ENCODE measurements around the gene ZNF273.
"Not testable (repeated sequence)": the region's sequence is repeated elsewhere in the genome, so short reads cannot be mapped to it uniquely, and the experiment has no call there.

ZNF273 gene

GRCh38 chr7:64890273-64890672, 12.8 kb upstream of the ZNF273 start:
- not testable (repeated sequence) for DNase-seq

- DNase-seq: no peak
These were observed 12.2 kb upstream of the ZNF273 start for GRCh38 chr7:64890761-64891362.

- not testable (repeated sequence) for DNase-seq
These were observed 11.6 kb upstream of the ZNF273 start for GRCh38 chr7:64891363-64892081.

- no peak for DNase-seq
These were observed 11.0 kb upstream of the ZNF273 start for GRCh38 chr7:64892116-64892515.

GRCh38 chr7:64892666-64893309, 10.3 kb upstream of the ZNF273 start:
- DNase-seq: no peak

GRCh38 chr7:64893401-64893800, 9.7 kb upstream of the ZNF273 start:
- no peak for DNase-seq

GRCh38 chr7:64902461-64902805, 640 bp upstream of the ZNF273 start:
- DNase-seq: not testable (repeated sequence)

- no peak for DNase-seq
These were observed 935 bp downstream of the ZNF273 start for GRCh38 chr7:64904008-64904407.

GRCh38 chr7:64905133-64905532, 2.1 kb downstream of the ZNF273 start:
- no peak for DNase-seq

GRCh38 chr7:64905547-64905946, 2.5 kb downstream of the ZNF273 start:
- DNase-seq: no peak

- DNase-seq: peak; percentile 20
These were observed 4.7 kb downstream of the ZNF273 start for GRCh38 chr7:64907641-64908326.

GRCh38 chr7:64908358-64908757, 5.3 kb downstream of the ZNF273 start:
- DNase-seq: no peak

- no peak for DNase-seq
These were observed 11.5 kb downstream of the ZNF273 start for GRCh38 chr7:64914557-64914956.

- not testable (repeated sequence) for DNase-seq
These were observed 12.2 kb downstream of the ZNF273 start for GRCh38 chr7:64915301-64915700.

- DNase-seq: not testable (repeated sequence)
These were observed 25.4 kb downstream of the ZNF273 start for GRCh38 chr7:64928252-64929187.

- DNase-seq: no peak
These were observed 31.4 kb downstream of the ZNF273 start for GRCh38 chr7:64934478-64934877.

- DNase-seq: no peak
These were observed 35.5 kb downstream of the ZNF273 start for GRCh38 chr7:64938540-64938939.

- not testable (repeated sequence) for DNase-seq
These were observed 36.9 kb downstream of the ZNF273 start for GRCh38 chr7:64940021-64940420.

GRCh38 chr7:64944667-64945502, 41.8 kb downstream of the ZNF273 start:
- not testable (repeated sequence) for DNase-seq

GRCh38 chr7:64945503-64946175, 42.6 kb downstream of the ZNF273 start:
- no peak for DNase-seq

- no peak for DNase-seq
These were observed 43.7 kb downstream of the ZNF273 start for GRCh38 chr7:64946772-64947171.

Data from fibroblast of skin of back (primary cell).